ENCODE results near the gene SMARCA2. TPM values are rescaled to one million over a fixed set of nuclear protein-coding genes. Genes with fewer than 3 reads are reported as not detected.
A peak's percentile ranks its signal among the peaks of the same experiment; 100 is the strongest.

Gene SMARCA2
- total RNA-seq, 4 donors from 2014 or later, result 76.7 to 99.0 (median 89.8) TPM

DNA sequence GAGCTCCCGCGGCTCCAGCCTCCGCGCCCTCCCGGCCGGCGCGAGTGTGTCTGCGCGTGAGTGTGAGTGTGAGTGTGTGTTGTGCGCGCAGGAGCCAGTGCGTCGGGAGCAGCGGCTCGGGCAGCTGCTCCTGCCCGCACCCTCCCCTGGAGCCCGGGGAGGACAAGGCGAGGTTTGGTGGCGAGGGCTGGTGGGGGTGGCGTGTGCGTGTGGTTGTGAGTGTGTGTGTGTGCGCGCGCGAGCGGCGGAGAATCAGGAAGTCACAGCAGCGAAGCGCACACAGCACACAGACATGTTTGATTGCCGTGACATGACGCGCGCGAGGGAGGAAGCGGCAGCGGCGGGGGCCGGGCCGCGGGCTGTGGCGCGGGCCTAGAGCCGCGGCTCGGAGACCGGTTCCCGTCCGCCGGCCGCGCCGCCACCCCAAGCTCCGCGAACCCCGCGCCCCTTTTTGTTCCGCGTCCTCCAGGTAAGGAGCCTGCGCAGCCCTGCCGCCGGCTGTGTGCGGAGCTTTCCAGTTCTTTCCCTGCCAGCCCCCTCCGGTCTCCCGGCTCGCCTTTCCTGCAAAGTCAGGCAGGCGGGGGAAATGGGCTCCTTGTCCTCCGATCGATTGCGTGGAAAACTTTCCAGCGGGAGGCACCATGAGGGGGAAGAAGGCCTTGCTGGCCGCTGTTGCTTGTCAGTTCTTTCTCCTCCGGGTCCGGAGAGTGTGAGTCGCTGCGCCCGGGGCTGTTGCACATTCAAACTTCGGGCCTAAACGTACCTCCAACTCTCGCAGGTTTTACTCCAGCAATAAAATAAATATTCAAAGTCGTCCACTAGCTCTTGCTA, 2.4 kb downstream of the SMARCA2 start:
- Histone ChIP-seq H3K27me3 (no peaks in the 10 kb centered on the region), H3K4me3 (peak overlapping the region; percentile 83 to 95 (median 88)), H3K4me1 (peaks cover 41 to 59% (median 54%) of the 10 kb centered on the region in 4 donors), H3K36me3 (no peaks in the 10 kb centered on the region), H3K27ac (replicated peaks in 1 of 4) (peak overlapping the region; percentile 95 to 100 (median 98)), H3K9me3 (no peaks in the 10 kb centered on the region)
- TF ChIP-seq POLR2A (IDR thresholded peaks at IDR 0.05; ENCODE audit: low read depth) (peak; percentile 41), POLR2AphosphoS5 (IDR thresholded peaks at IDR 0.05) (peak; percentile 72 to 80)
- TF ChIP-seq, protein P1, sequence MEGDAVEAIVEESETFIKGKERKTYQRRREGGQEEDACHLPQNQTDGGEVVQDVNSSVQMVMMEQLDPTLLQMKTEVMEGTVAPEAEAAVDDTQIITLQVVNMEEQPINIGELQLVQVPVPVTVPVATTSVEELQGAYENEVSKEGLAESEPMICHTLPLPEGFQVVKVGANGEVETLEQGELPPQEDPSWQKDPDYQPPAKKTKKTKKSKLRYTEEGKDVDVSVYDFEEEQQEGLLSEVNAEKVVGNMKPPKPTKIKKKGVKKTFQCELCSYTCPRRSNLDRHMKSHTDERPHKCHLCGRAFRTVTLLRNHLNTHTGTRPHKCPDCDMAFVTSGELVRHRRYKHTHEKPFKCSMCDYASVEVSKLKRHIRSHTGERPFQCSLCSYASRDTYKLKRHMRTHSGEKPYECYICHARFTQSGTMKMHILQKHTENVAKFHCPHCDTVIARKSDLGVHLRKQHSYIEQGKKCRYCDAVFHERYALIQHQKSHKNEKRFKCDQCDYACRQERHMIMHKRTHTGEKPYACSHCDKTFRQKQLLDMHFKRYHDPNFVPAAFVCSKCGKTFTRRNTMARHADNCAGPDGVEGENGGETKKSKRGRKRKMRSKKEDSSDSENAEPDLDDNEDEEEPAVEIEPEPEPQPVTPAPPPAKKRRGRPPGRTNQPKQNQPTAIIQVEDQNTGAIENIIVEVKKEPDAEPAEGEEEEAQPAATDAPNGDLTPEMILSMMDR (IDR thresholded peaks at IDR 0.05), result no peak
- peak; percentile 93 for DNase-seq (ENCODE audit: extremely low spot score)
- WGBS, result under 1% methylated on average over 27 of the region's 81 CpGs
- intact Hi-C loops (cut with DNase I), result loop anchor here (5.0 to 10.0 kb wide), 3 partner anchors 35 to 797 kb away; no protein-coding TSS in a partner anchor

DNA sequence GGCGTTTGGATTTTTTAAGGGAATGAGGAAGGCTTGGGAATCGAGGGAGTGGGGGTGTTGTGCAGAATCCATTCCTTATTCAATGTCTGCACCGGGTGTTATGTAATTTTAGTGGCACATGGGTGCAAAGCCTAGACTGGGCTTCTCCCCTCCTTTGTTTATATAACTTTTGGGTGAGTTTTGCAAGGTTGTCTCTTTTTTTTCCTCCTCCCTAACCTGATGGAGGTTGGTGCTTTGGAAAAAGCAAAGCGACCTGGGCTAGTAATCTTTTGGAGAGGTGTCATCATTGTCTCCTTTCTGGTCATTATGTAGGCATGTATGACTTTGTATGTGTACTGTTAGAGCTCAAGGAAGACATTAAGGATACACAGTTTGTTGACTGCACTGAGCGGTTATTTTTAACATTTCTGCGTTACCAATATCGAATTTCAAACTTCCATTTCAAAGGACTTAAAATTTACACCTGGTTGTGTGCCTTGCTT, 3.1 kb downstream of the SMARCA2 start:
- Histone ChIP-seq H3K27ac (replicated peaks in 1 of 4) (peak overlapping the region; percentile 95 to 100 (median 98)), H3K36me3 (no peaks in the 10 kb centered on the region), H3K9me3 (no peaks in the 10 kb centered on the region), H3K4me3 (peak overlapping the region; percentile 83 to 95 (median 88)), H3K27me3 (no peaks in the 10 kb centered on the region), H3K4me1 (peaks cover 47 to 65% (median 61%) of the 10 kb centered on the region in 4 donors)
- no peak for DNase-seq (ENCODE audit: extremely low spot score)
- TF ChIP-seq POLR2AphosphoS5 (IDR thresholded peaks at IDR 0.05) (no peak), POLR2A (IDR thresholded peaks at IDR 0.05; ENCODE audit: low read depth) (no peak), EP300 (IDR thresholded peaks at IDR 0.05) (no peak)
- TF ChIP-seq, protein P1 (IDR thresholded peaks at IDR 0.05), result no peak
- intact Hi-C loops (cut with DNase I), result loop anchor here (5.0 to 10.0 kb wide), 3 partner anchors 34 to 797 kb away; no protein-coding TSS in a partner anchor
- WGBS, result 4% methylated on average over 7 of the region's 7 CpGs

DNA sequence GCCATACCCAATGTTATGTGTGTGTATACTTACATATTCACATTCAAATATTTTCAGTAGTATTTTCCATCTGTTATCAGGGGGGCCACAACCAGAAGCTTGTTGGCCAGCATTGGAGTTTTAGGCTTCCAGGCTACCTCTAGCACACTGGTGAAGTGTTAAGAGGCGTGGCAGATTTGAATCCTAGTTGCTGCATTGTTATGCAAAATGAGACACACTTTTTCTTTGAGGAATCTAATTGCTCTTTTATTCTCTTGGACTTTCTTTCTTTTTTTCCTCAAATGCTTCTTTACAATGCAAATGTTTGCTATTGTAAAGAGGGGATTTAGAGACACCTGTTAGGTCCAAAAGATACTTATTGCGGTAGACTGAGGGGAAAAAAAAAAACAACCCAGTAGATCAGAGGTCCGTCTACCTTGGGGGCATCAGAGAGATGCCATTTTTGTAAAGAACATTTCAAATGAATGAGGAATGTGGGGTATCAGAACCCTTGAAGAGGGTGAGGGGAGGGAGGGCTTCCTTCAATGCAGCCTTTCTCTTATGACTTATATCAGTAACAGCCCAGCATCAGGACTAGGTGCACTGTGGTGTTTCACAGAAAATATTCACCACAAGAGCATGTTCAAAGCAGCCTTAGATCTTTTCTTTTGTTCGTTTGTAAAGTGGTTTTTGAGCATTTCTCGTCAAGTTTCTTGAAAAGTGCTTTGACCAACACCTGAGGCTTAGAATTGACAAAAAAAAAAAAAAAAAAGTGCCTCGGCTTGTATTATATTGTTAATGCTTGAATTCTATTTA, 3.8 kb downstream of the SMARCA2 start:
- Histone ChIP-seq H3K36me3 (no peaks in the 10 kb centered on the region), H3K9me3 (no peaks in the 10 kb centered on the region), H3K4me1 (peaks cover 47 to 65% (median 61%) of the 10 kb centered on the region in 4 donors), H3K4me3 (peak overlapping the region; percentile 83 to 95 (median 88)), H3K27me3 (no peaks in the 10 kb centered on the region), H3K27ac (replicated peaks in 1 of 4) (peak overlapping the region; percentile 95 to 100 (median 98))
- 33% methylated on average over 6 of the region's 6 CpGs for WGBS
- intact Hi-C loops (cut with DNase I), result loop anchor here (5.0 to 10.0 kb wide), 3 partner anchors 33 to 796 kb away; no protein-coding TSS in a partner anchor
- TF ChIP-seq EP300 (IDR thresholded peaks at IDR 0.05), result no peak
- TF ChIP-seq POLR2A (IDR thresholded peaks at IDR 0.05; ENCODE audit: low read depth), result no peak
- TF ChIP-seq POLR2AphosphoS5 (IDR thresholded peaks at IDR 0.05), result no peak
- TF ChIP-seq, protein P1 (IDR thresholded peaks at IDR 0.05), result no peak
- DNase-seq (ENCODE audit: extremely low spot score), result no peak

DNA sequence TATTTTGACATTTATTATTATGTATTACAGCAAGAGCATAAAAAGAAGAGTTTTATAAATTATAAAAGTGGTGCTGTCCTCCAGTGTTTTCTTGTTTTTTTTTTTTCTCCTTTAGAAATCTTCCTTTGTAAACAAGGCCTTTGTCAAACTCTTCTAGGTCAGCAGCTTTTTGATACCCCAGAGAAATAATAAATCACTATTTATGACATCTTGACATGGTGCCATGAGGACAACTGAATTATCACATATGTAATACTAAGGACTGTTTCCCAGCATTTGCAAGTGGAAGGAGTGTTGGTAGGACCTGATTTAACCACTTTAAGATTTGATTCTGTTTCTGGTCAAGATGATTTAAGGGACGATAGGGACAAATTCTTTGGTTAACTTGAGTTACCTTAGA, 4.6 kb downstream of the SMARCA2 start:
- Histone ChIP-seq H3K4me1 (peaks cover 52 to 68% (median 65%) of the 10 kb centered on the region in 4 donors), H3K27ac (replicated peaks in 1 of 4) (peak overlapping the region; percentile 59 to 100 (median 96))
- 59% methylated on average over 1 of the region's 1 CpG for WGBS

More for the DNA sequence above, 4.6 kb downstream of the SMARCA2 start:
- intact Hi-C loops (cut with DNase I), result loop anchor here (5.0 to 10.0 kb wide), 4 partner anchors 33 to 825 kb away; partner anchors contain the start of gene PUM3
- DNase-seq (ENCODE audit: extremely low spot score), result no peak
- H3K9me3 ChIP-seq, result no peaks in the 10 kb centered on the region
- no peak overlapping the region for H3K4me3 ChIP-seq
- no peaks in the 10 kb centered on the region for H3K36me3 ChIP-seq
- H3K27me3 ChIP-seq, result no peaks in the 10 kb centered on the region
- no peak for TF ChIP-seq POLR2A (IDR thresholded peaks at IDR 0.05; ENCODE audit: low read depth)
- TF ChIP-seq POLR2AphosphoS5 (IDR thresholded peaks at IDR 0.05), result no peak
- TF ChIP-seq EP300 (IDR thresholded peaks at IDR 0.05), result no peak
- TF ChIP-seq, protein P1 (IDR thresholded peaks at IDR 0.05), result no peak

Measured in esophagus muscularis mucosa (tissue), 4 donors.